ENCODE measurements around the gene RFX2. TPM values are rescaled to one million over a fixed set of nuclear protein-coding genes. Genes with fewer than 3 reads are reported as not detected.
A peak's percentile ranks its signal among the peaks of the same experiment; 100 is the strongest.

RFX2 gene
- total RNA-seq, 1 experiment from 2014 or later: 10.5 TPM

DNA sequence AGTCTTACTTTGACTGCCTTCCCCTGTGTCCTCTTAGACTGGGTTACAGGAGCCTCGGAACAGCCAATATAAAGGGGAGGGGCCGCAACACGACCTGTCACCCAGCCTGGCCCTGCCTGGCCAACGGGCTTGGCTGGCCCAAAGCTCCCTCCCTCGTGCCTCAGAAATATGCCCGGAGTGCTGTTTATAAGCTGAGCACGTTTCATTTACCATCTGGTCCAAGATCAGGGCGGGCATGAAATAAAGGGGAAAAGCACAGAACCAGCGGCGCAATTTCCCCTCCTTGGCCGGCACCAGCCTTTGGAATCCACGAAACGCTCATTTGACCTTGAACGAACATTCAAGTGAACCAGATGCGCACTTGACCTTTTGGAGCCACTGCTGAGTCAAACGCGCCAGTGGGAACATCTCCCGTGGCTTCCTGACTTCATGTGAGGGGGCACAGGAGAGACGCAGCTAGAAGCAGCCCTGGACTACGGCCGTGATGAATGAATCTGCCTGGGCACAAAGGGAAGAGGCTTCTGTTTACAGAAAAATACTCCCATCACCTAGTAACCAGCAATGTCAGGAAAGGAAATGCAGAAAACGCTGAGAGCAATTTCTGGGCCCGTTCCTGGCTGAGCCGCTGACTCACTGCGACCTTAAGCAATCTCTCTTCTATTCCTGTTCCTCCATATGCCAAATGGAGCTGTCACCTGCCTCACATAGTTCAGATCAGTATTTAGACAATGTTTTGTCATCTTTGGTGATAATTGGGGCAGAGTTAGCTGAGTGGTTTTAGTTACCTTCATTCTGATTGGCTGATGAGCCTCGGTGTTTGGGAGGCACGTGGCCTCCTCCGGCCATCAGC, 53.3 kb downstream of the RFX2 start:
- Histone ChIP-seq H3K27ac (ENCODE audit: low read length) (peak overlapping the region; percentile 47), H3K4me3 (ENCODE audit: low read length) (no peak overlapping the region), H3K9me2 (replicated peaks; ENCODE audit: low read length) (no peaks in the 10 kb centered on the region), H3K4me1 (ENCODE audit: insufficient read depth, low read length) (peaks cover 29% of the 10 kb centered on the region), H3K9ac (ENCODE audit: low read length) (peak overlapping the region; percentile 2; the same call in 1 of the 2 replicates), H3K4me2 (ENCODE audit: low read length) (no peak overlapping the region), H3F3A (ENCODE audit: low read length, unreplicated experiment) (no peaks in the 10 kb centered on the region), H2AFZ (ENCODE audit: low read length) (no peak overlapping the region), H3K27me3 (ENCODE audit: low read length) (no peaks in the 10 kb centered on the region), H3K9me3 (ENCODE audit: low read length) (no peaks in the 10 kb centered on the region), H4K20me1 (ENCODE audit: low read length) (no peaks in the 10 kb centered on the region), H3K79me2 (ENCODE audit: low read length) (no peaks in the 10 kb centered on the region), H3K36me3 (ENCODE audit: low read depth, low read length) (no peaks in the 10 kb centered on the region)
- POLR2A ChIA-PET (ENCODE audit: unreplicated experiment): interaction anchor here (0.5 to 1.1 kb wide), 2 partner anchors 30 to 36 kb away, joined by 3 read pairs; no protein-coding TSS in a partner anchor
- TF ChIP-seq CTCF (conservative IDR thresholded peaks at IDR 0.05; ENCODE audit: low read depth, low read length): no peak
- TF ChIP-seq EZH2phosphoT487 (IDR thresholded peaks at IDR 0.05; ENCODE audit: borderline replicate concordance, low read length): no peak
- no peak for TF ChIP-seq EZH2 (IDR thresholded peaks at IDR 0.05; ENCODE audit: low read length, unreplicated experiment)
- DNase-seq (peak; percentile 84), ATAC-seq (peak; percentile 73)
- intact Hi-C loops (cut with micrococcal nuclease): no loop called here
- no TSS peak for BruUV-seq (replicated peaks)
- CTCF ChIA-PET: interaction anchor here (0.5 kb wide), 2 partner anchors 10 to 69 kb away, joined by 3 read pairs; no protein-coding TSS in a partner anchor

- DNase-seq (no peak), ATAC-seq (no peak)
- H3K9me3 ChIP-seq (ENCODE audit: low read length): no peaks in the 10 kb centered on the region
- no peak overlapping the region for H3K4me2 ChIP-seq (ENCODE audit: low read length)
- no peak overlapping the region for H3K4me3 ChIP-seq (ENCODE audit: low read length)
- peaks cover 24% of the 10 kb centered on the region for H3K4me1 ChIP-seq (ENCODE audit: insufficient read depth, low read length)
- H3K79me2 ChIP-seq (ENCODE audit: low read length): no peaks in the 10 kb centered on the region
- no peak overlapping the region; the same call in 1 of the 2 replicates for H3K9ac ChIP-seq (ENCODE audit: low read length)
- peak overlapping the region; percentile 47 for H3K27ac ChIP-seq (ENCODE audit: low read length)
- no peaks in the 10 kb centered on the region for H3K9me2 ChIP-seq (replicated peaks; ENCODE audit: low read length)
- no peak overlapping the region for H2AFZ ChIP-seq (ENCODE audit: low read length)
- BruUV-seq (replicated peaks): no TSS peak
- H4K20me1 ChIP-seq (ENCODE audit: low read length): no peaks in the 10 kb centered on the region
- no peaks in the 10 kb centered on the region for H3K27me3 ChIP-seq (ENCODE audit: low read length)
- CTCF ChIA-PET: interaction anchor here (0.6 kb wide), 1 partner anchor 68 kb away, joined by 4 read pairs; no protein-coding TSS in a partner anchor
- H3K36me3 ChIP-seq (ENCODE audit: low read depth, low read length): no peaks in the 10 kb centered on the region
- POLR2A ChIA-PET (ENCODE audit: unreplicated experiment): no interaction called here
- H3F3A ChIP-seq (ENCODE audit: low read length, unreplicated experiment): no peaks in the 10 kb centered on the region
- intact Hi-C loops (cut with micrococcal nuclease): no loop called here
- TF ChIP-seq EZH2phosphoT487 (IDR thresholded peaks at IDR 0.05; ENCODE audit: borderline replicate concordance, low read length) (no peak), CTCF (conservative IDR thresholded peaks at IDR 0.05; ENCODE audit: low read depth, low read length) (no peak), EZH2 (IDR thresholded peaks at IDR 0.05; ENCODE audit: low read length, unreplicated experiment) (no peak)
Measured at GRCh38 chr19:6056282-6056741, 54.0 kb downstream of the RFX2 start.

Measured in PC-3 (cell line).